ENCODE measurements around the gene COLQ. TPM values are rescaled to one million over a fixed set of nuclear protein-coding genes. Genes with fewer than 3 reads are reported as not detected.

The COLQ gene
- total RNA-seq, 4 donors from 2014 or later: 0.10 to 3.3 (median 1.8) TPM

GRCh38 chr3:15501126-15501525 is 20.4 kb downstream of the COLQ start:
- TF ChIP-seq POLR2A (IDR thresholded peaks at IDR 0.05): no peak
- peak in 1 of 2 donors; percentile 34 for DNase-seq (ENCODE audit: low spot score in 2 of 2)
- H3K4me3 ChIP-seq (ENCODE audit: low read depth, poor library complexity, severe bottlenecking): no peak overlapping the region
- 91 to 94% methylated on average over 3 to 4 of the region's 4 CpGs for WGBS, 2 donors
- intact Hi-C loops (cut with DNase I; ENCODE audit: low total_unique reads): no loop called here

- no peak overlapping the region for H3K4me3 ChIP-seq (ENCODE audit: low read depth, poor library complexity, severe bottlenecking)
- WGBS, 2 donors: 64 to 79% methylated on average over 3 of the region's 3 CpGs
- TF ChIP-seq POLR2A (IDR thresholded peaks at IDR 0.05) (no peak), CTCF (IDR thresholded peaks at IDR 0.05) (no peak)
- intact Hi-C loops (cut with DNase I; ENCODE audit: low total_unique reads): no loop called here
- DNase-seq (ENCODE audit: low spot score in 2 of 2): peak in 1 of 2 donors; percentile 37
Measured at GRCh38 chr3:15500107-15500724, 21.3 kb downstream of the COLQ start.

GRCh38 chr3:15499536-15499935 is 22.0 kb downstream of the COLQ start:
- H3K4me3 ChIP-seq (ENCODE audit: low read depth, poor library complexity, severe bottlenecking): no peak overlapping the region
- WGBS, 2 donors: 43 to 64% methylated on average over 7 of the region's 7 CpGs
- intact Hi-C loops (cut with DNase I; ENCODE audit: low total_unique reads): no loop called here
- TF ChIP-seq CTCF (IDR thresholded peaks at IDR 0.05) (no peak), POLR2A (IDR thresholded peaks at IDR 0.05) (no peak)
- peak; percentile 65 to 79 for DNase-seq (ENCODE audit: low spot score in 2 of 2)

GRCh38 chr3:15498431-15499214 is 22.9 kb downstream of the COLQ start:
- no peak overlapping the region for H3K4me3 ChIP-seq (ENCODE audit: low read depth, poor library complexity, severe bottlenecking)
- intact Hi-C loops (cut with DNase I; ENCODE audit: low total_unique reads): no loop called here
- peak in 1 of 2 donors; percentile 83 for DNase-seq (ENCODE audit: low spot score in 2 of 2)
- 72 to 73% methylated on average over 14 of the region's 14 CpGs for WGBS, 2 donors
- TF ChIP-seq POLR2A (IDR thresholded peaks at IDR 0.05): no peak
- no peak for TF ChIP-seq CTCF (IDR thresholded peaks at IDR 0.05)

- intact Hi-C loops (cut with DNase I; ENCODE audit: low total_unique reads): no loop called here
- TF ChIP-seq CTCF (IDR thresholded peaks at IDR 0.05) (no peak), POLR2A (IDR thresholded peaks at IDR 0.05) (no peak)
- WGBS, 2 donors: 55 to 60% methylated on average over 4 of the region's 4 CpGs
- H3K4me3 ChIP-seq (ENCODE audit: low read depth, poor library complexity, severe bottlenecking): no peak overlapping the region
- peak in 1 of 2 donors; percentile 79 for DNase-seq (ENCODE audit: low spot score in 2 of 2)
Measured at GRCh38 chr3:15497964-15498363, 23.5 kb downstream of the COLQ start.

GRCh38 chr3:15496341-15496664 is 25.2 kb downstream of the COLQ start:
- no peak overlapping the region for H3K4me3 ChIP-seq (ENCODE audit: low read depth, poor library complexity, severe bottlenecking)
- TF ChIP-seq CTCF (IDR thresholded peaks at IDR 0.05) (no peak), POLR2A (IDR thresholded peaks at IDR 0.05) (no peak)
- 75 to 90% methylated on average over 8 of the region's 8 CpGs for WGBS, 2 donors
- peak in 1 of 2 donors; percentile 48 for DNase-seq (ENCODE audit: low spot score in 2 of 2)
- intact Hi-C loops (cut with DNase I; ENCODE audit: low total_unique reads): no loop called here

All from lower leg skin (tissue), 4 donors.